Measurements from ENCODE around the gene ZNF483. TPM values are rescaled to one million over a fixed set of nuclear protein-coding genes. Genes with fewer than 3 reads are reported as not detected.
A peak's percentile ranks its signal among the peaks of the same experiment; 100 is the strongest.

Gene ZNF483
- total and polyA plus RNA-seq, 9 of the 15 experiments (the other 6 are each of a cell fraction or from before 2014, with no cell fraction given) = 0.04 to 1.0 (median 0.38) TPM

DNA sequence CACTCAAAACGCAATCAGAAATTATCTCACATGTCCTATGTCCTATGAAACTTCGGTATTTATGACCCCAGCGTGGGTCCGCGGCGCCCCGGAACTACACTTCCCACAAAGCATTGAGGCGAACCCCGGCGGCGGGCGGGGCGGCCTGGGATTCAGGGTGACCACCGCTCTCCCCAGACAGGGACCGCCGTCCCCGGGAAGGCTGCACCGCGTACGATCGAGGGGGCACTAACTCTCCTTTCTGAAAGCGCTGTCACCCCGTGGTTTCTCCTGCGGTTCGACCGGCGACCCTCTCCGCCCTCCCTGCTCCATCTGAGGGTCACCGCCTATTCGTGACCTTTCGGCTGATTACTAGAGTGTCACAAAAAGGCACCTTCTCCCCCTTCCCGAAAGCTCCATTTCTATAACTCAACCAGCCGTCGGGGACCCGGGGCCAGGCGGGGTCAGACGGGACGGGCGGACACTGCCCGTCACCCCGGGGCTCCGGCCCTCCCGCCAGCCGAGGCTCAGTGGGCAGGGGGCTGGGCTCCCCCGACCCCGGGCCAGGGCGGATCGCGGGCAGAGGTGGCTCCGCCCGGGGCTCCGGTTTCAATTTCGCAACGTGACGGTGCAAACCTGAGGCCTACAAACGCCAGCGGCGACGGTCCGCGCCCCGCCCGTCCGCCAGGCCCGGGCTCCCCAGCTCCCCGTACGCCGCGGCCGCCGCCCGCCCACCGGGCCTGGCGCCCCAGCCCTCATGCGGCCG lies 42.1 kb upstream of the ZNF483 start (continued):
- TF ChIP-seq GTF2E2 (tag; IDR thresholded peaks at IDR 0.05) = no peak
- no peak for TF ChIP-seq PTBP1 (IDR thresholded peaks at IDR 0.05; ENCODE audit: low read depth, low read length)
- peak; percentile 65 for TF ChIP-seq TAF1 (IDR thresholded peaks at IDR 0.05; ENCODE audit: control insufficient read depth, extremely low read depth, insufficient read depth, low read length, severe bottlenecking)
- no peak for TF ChIP-seq BACH1 (tag; IDR thresholded peaks at IDR 0.05)
- TF ChIP-seq KDM4B (IDR thresholded peaks at IDR 0.05; ENCODE audit: borderline replicate concordance in 2 of 2, low read depth in 1 of 2) = no peak
- TF ChIP-seq POLR2H (tag; IDR thresholded peaks at IDR 0.05; ENCODE audit: low read depth) = 0 out of 2 replicates have a peak, but pooled peaks have one; percentile 48
- no peak for TF ChIP-seq POU5F1 (IDR thresholded peaks at IDR 0.05; ENCODE audit: borderline replicate concordance, low read depth, low read length, partially characterized antibody)
- TF ChIP-seq FUS (optimal IDR thresholded peaks at IDR 0.05; ENCODE audit: low read depth, low read length) = no peak
- TF ChIP-seq TCF7L2 (IDR thresholded peaks at IDR 0.05; ENCODE audit: low read depth, low read length) = no peak
- no peak for TF ChIP-seq ESRRB (CRISPR knock-in tag; IDR thresholded peaks at IDR 0.05; ENCODE audit: borderline replicate concordance)
- TF ChIP-seq PHB (CRISPR knock-in tag; IDR thresholded peaks at IDR 0.05) = 0 out of 2 replicates have a peak, but pooled peaks have one; percentile 52
- TF ChIP-seq THRAP3 (IDR thresholded peaks at IDR 0.05; ENCODE audit: borderline replicate concordance) = no peak
- TF ChIP-seq HDAC8 (tag; IDR thresholded peaks at IDR 0.05) = no peak
- TF ChIP-seq, protein P1, sequence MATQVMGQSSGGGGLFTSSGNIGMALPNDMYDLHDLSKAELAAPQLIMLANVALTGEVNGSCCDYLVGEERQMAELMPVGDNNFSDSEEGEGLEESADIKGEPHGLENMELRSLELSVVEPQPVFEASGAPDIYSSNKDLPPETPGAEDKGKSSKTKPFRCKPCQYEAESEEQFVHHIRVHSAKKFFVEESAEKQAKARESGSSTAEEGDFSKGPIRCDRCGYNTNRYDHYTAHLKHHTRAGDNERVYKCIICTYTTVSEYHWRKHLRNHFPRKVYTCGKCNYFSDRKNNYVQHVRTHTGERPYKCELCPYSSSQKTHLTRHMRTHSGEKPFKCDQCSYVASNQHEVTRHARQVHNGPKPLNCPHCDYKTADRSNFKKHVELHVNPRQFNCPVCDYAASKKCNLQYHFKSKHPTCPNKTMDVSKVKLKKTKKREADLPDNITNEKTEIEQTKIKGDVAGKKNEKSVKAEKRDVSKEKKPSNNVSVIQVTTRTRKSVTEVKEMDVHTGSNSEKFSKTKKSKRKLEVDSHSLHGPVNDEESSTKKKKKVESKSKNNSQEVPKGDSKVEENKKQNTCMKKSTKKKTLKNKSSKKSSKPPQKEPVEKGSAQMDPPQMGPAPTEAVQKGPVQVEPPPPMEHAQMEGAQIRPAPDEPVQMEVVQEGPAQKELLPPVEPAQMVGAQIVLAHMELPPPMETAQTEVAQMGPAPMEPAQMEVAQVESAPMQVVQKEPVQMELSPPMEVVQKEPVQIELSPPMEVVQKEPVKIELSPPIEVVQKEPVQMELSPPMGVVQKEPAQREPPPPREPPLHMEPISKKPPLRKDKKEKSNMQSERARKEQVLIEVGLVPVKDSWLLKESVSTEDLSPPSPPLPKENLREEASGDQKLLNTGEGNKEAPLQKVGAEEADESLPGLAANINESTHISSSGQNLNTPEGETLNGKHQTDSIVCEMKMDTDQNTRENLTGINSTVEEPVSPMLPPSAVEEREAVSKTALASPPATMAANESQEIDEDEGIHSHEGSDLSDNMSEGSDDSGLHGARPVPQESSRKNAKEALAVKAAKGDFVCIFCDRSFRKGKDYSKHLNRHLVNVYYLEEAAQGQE (IDR thresholded peaks at IDR 0.05; ENCODE audit: borderline replicate concordance) = no peak
- TF ChIP-seq, protein P1 (CRISPR knock-in tag; IDR thresholded peaks at IDR 0.05; ENCODE audit: low read depth) = 0 out of 2 replicates have a peak, but pooled peaks have one; percentile 26
- TF ChIP-seq, protein P2, sequence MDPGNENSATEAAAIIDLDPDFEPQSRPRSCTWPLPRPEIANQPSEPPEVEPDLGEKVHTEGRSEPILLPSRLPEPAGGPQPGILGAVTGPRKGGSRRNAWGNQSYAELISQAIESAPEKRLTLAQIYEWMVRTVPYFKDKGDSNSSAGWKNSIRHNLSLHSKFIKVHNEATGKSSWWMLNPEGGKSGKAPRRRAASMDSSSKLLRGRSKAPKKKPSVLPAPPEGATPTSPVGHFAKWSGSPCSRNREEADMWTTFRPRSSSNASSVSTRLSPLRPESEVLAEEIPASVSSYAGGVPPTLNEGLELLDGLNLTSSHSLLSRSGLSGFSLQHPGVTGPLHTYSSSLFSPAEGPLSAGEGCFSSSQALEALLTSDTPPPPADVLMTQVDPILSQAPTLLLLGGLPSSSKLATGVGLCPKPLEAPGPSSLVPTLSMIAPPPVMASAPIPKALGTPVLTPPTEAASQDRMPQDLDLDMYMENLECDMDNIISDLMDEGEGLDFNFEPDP (CRISPR knock-in tag; IDR thresholded peaks at IDR 0.05) = no peak
- TF ChIP-seq L3MBTL2 (IDR thresholded peaks at IDR 0.05) = peak; percentile 30; the same call in 1 of the 2 replicates
- TF ChIP-seq KLF1 (tag; IDR thresholded peaks at IDR 0.05) = peak; percentile 32; the same call in 1 of the 2 replicates
- TF ChIP-seq IFI16 (CRISPR knock-in tag; IDR thresholded peaks at IDR 0.05) = no peak
- TF ChIP-seq ZC3H4 (CRISPR knock-in tag; IDR thresholded peaks at IDR 0.05; ENCODE audit: borderline replicate concordance) = no peak

All from K562 (cell line).